PC-3 (cell line): ENCODE measurements around the gene ZBTB12. TPM values are rescaled to one million over a fixed set of nuclear protein-coding genes. Genes with fewer than 3 reads are reported as not detected.

Experiments used
- ATAC-seq: fragments of 200-7000 bp; cut with Tn5 transposase; 2 replicates; pipeline ENCODE4 v1.9.1; 2020; ENCODE audit warnings: mild to moderate bottlenecking, moderate library complexity
- BruUV-seq: library from RNA; stranded (reverse); fragments of 400-500 nt; replicated peaks from 2 replicates; lab custom pipeline; 2021; lab: Mats Ljungman, UMichigan
- CTCF ChIA-PET: fragments of 300-600 bp; sonication (Branson Sonifier 250); formaldehyde crosslinking; loops from one replicate; lab custom pipeline; 2022; ENCODE audit warnings: antibody characterized with exemption; lab: Charles Lee
- POLR2A ChIA-PET: fragments of 300-600 bp; sonication (Branson Sonifier 250); formaldehyde crosslinking; loops from one replicate; lab custom pipeline; 2022; ENCODE audit warnings: antibody characterized with exemption; ENCODE audit not compliant: unreplicated experiment; lab: Charles Lee
- DNase-seq: peaks from one replicate; pipeline ENCODE4 v3.0.0-alpha.2; 2015
- H2AFZ ChIP-seq: fragments of 300-600 bp; sonication (generic); 2 replicates; pipeline ENCODE4 v1.6.0; 2016; ENCODE audit warnings: antibody characterized with exemption, low read length
- H3F3A ChIP-seq: fragments of 300-600 bp; sonication (generic); one replicate; pipeline ENCODE4 v1.6.0; 2017; ENCODE audit warnings: antibody characterized with exemption, low read length, control low read depth, mild to moderate bottlenecking; ENCODE audit not compliant: unreplicated experiment
- H3K27ac ChIP-seq: fragments of 300-600 bp; sonication (generic); 2 replicates; pipeline ENCODE4 v1.5.1; 2016; ENCODE audit warnings: mild to moderate bottlenecking, low read length
- H3K27me3 ChIP-seq: fragments of 300-600 bp; sonication (generic); 2 replicates; pipeline ENCODE4 v1.6.1; 2016; ENCODE audit warnings: low read length, mixed read lengths
- H3K36me3 ChIP-seq: fragments of 300-600 bp; sonication (generic); 2 replicates; pipeline ENCODE4 v1.6.1; 2016; ENCODE audit warnings: low read depth, mixed run types, low read length, mixed read lengths
- H3K4me1 ChIP-seq: fragments of 300-600 bp; sonication (generic); 2 replicates; pipeline ENCODE4 v1.5.1; 2016; ENCODE audit warnings: low read length; ENCODE audit not compliant: insufficient read depth
- H3K4me2 ChIP-seq: fragments of 300-600 bp; sonication (generic); 2 replicates; pipeline ENCODE4 v1.6.0; 2016; ENCODE audit warnings: low read length
- H3K4me3 ChIP-seq: fragments of 300-600 bp; sonication (generic); 2 replicates; pipeline ENCODE4 v1.5.1; 2016; ENCODE audit warnings: mild to moderate bottlenecking, low read length, mixed read lengths
- H3K79me2 ChIP-seq: fragments of 300-600 bp; sonication (generic); 2 replicates; pipeline ENCODE4 v1.6.1; 2017; ENCODE audit warnings: low read length, mixed read lengths
- H3K9ac ChIP-seq: fragments of 300-600 bp; sonication (generic); 2 replicates; pipeline ENCODE4 v1.6.0; 2016; ENCODE audit warnings: mild to moderate bottlenecking, low read length
- H3K9me2 ChIP-seq: fragments of 300-600 bp; sonication (generic); replicated peaks from 2 replicates; pipeline ENCODE4 v1.6.1; 2016; ENCODE audit warnings: mixed run types, low read length, mixed read lengths
- H3K9me3 ChIP-seq: fragments of 300-600 bp; sonication (generic); 2 replicates; pipeline ENCODE4 v1.6.1; 2016; ENCODE audit warnings: low read length, mixed read lengths
- H4K20me1 ChIP-seq: fragments of 300-600 bp; sonication (generic); 2 replicates; pipeline ENCODE4 v1.6.1; 2016; ENCODE audit warnings: low read length, mixed read lengths
- CTCF ChIP-seq: fragments of 300-600 bp; sonication (generic); conservative IDR thresholded peaks from 2 replicates; pipeline ENCODE4 v1.5.1; 2017; ENCODE audit warnings: antibody characterized with exemption, low read depth, mild to moderate bottlenecking, low read length
- EZH2 ChIP-seq: fragments of 300-600 bp; sonication (generic); IDR thresholded peaks from one replicate; pipeline ENCODE4 v1.6.1; 2017; ENCODE audit warnings: antibody characterized with exemption, mild to moderate bottlenecking, low read length; ENCODE audit not compliant: unreplicated experiment
- EZH2phosphoT487 ChIP-seq: fragments of 300-600 bp; sonication (generic); IDR thresholded peaks from 2 replicates; pipeline ENCODE4 v1.6.1; 2018; ENCODE audit warnings: mild to moderate bottlenecking, antibody characterized with exemption, low read length, borderline replicate concordance
- intact Hi-C: fragments of 100-400 bp; cut with micrococcal nuclease; formaldehyde crosslinking; loops from 2 replicates; pipeline ENCODE4 v1.9.0; 2023
- total RNA-seq: library from RNA; depleted of rRNA; stranded (reverse); fragments of >200 nt; gene quantifications from 2 replicates; pipeline ENCODE4 v1.2.3, GENCODE V29; 2014

Gene ZBTB12
- total RNA-seq, 1 experiment from 2014 or later = 5.4 TPM

GRCh38 chr6:31874084-31874670 lies 27.7 kb downstream of the ZBTB12 start:
- DNase-seq (peak; percentile 33), ATAC-seq (no peak)
- no peaks in the 10 kb centered on the region for H4K20me1 ChIP-seq
- H3K79me2 ChIP-seq = no peaks in the 10 kb centered on the region
- H3K27me3 ChIP-seq = no peaks in the 10 kb centered on the region
- no TSS peak for BruUV-seq
- peaks cover 34% of the 10 kb centered on the region for H3K4me1 ChIP-seq
- TF ChIP-seq EZH2 = no peak
- no peak for TF ChIP-seq EZH2phosphoT487
- no peak for TF ChIP-seq CTCF
- H3K9me3 ChIP-seq = no peaks in the 10 kb centered on the region
- intact Hi-C loops = no loop called here
- H3K27ac ChIP-seq = peak overlapping the region; percentile 44
- ChIA-PET POLR2A (interaction anchor here (1.5 kb wide), 1 partner anchor 11 kb away, joined by 6 read pairs; no protein-coding TSS in a partner anchor), CTCF (no interaction called here)
- H3K4me2 ChIP-seq = 0 out of 2 replicates have a peak overlapping the region, but pooled peaks have one; percentile 10
- H3K36me3 ChIP-seq = no peaks in the 10 kb centered on the region
- no peak overlapping the region for H3K9ac ChIP-seq
- no peaks in the 10 kb centered on the region for H3F3A ChIP-seq
- H2AFZ ChIP-seq = no peak overlapping the region
- no peaks in the 10 kb centered on the region for H3K9me2 ChIP-seq
- no peak overlapping the region for H3K4me3 ChIP-seq

DNA sequence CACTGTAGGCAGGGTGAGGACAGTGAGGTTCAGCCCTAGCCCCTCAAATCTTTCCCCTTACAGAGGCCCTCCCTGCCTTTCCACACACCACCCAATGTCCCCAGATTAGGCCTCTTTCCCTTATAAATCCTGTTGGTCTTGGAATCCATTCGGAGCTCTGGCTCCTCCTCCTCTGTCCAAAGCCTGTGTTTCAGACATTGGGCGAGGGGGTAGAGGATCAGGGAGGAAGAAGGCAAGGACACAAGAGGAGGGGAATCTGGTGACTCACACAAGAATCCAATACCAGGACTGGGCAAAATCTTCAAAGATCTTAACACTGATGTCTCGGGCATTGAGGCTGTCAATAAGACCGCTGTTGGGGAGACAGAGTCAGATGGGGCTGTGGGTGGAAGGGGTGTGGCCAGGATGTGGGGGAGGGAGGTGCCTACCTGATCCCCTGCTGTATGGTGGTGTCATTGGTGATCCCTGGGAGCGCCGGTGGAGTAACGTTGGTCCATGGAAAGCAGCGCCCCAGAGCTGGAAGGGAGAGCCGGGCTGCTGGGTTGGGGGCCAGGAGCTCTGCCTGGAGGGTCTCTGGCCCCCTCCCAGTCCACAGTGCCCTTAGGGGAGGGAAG lies 30.7 kb downstream of the ZBTB12 start:
- Histone ChIP-seq H4K20me1 (no peaks in the 10 kb centered on the region), H3K27me3 (no peaks in the 10 kb centered on the region), H3K9ac (no peak overlapping the region), H2AFZ (no peak overlapping the region), H3K4me2 (no peak overlapping the region), H3F3A (no peaks in the 10 kb centered on the region), H3K9me3 (no peaks in the 10 kb centered on the region), H3K9me2 (no peaks in the 10 kb centered on the region), H3K4me1 (peaks cover 19% of the 10 kb centered on the region), H3K27ac (no peak overlapping the region), H3K4me3 (no peak overlapping the region), H3K79me2 (no peaks in the 10 kb centered on the region), H3K36me3 (no peaks in the 10 kb centered on the region)
- no peak for DNase-seq
- ATAC-seq = no peak
- no TSS peak for BruUV-seq
- ChIA-PET POLR2A (no interaction called here), CTCF (no interaction called here)
- TF ChIP-seq EZH2phosphoT487 = no peak
- no peak for TF ChIP-seq EZH2
- no peak for TF ChIP-seq CTCF
- intact Hi-C loops = no loop called here

GRCh38 chr6:31870385-31870921 lies 31.4 kb downstream of the ZBTB12 start:
- H3K9me2 ChIP-seq = no peaks in the 10 kb centered on the region
- no peak overlapping the region for H3K4me2 ChIP-seq
- H2AFZ ChIP-seq = no peak overlapping the region
- no peaks in the 10 kb centered on the region for H3K27me3 ChIP-seq
- H4K20me1 ChIP-seq = no peaks in the 10 kb centered on the region
- CTCF ChIA-PET = no interaction called here
- TF ChIP-seq CTCF (peak; percentile 38), EZH2 (no peak)
- intact Hi-C loops = no loop called here
- no peaks in the 10 kb centered on the region for H3K9me3 ChIP-seq
- H3K79me2 ChIP-seq = no peaks in the 10 kb centered on the region
- H3K4me1 ChIP-seq = peaks cover 14% of the 10 kb centered on the region
- H3K36me3 ChIP-seq = no peaks in the 10 kb centered on the region
- H3F3A ChIP-seq = no peaks in the 10 kb centered on the region
- H3K4me3 ChIP-seq = no peak overlapping the region
- DNase-seq (no peak), ATAC-seq (no peak; the same call in 1 of the 2 replicates)
- no peak overlapping the region for H3K9ac ChIP-seq
- POLR2A ChIA-PET = no interaction called here
- BruUV-seq = no TSS peak
- no peak overlapping the region for H3K27ac ChIP-seq
